Measurements from ENCODE around the gene MAP2K1.

GRCh38 chr15:66535056-66535455 lies 148.3 kb downstream of the MAP2K1 start:
- no peak for TF ChIP-seq CTCF (IDR thresholded peaks at IDR 0.05)
- TF ChIP-seq POLR2A (IDR thresholded peaks at IDR 0.05), result no peak
